Measurements from ENCODE around the gene BRD3. TPM values are rescaled to one million over a fixed set of nuclear protein-coding genes. Genes with fewer than 3 reads are reported as not detected.

BRD3 gene
- total RNA-seq, 2 experiments from 2014 or later, result 32.7 to 37.7 TPM

- Mint-ChIP-seq H3K27ac (no peak overlapping the region), H3K27me3 (no peaks in the 10 kb centered on the region), H3K4me1 (ENCODE audit: low read depth) (no peaks in the 10 kb centered on the region), H3K4me3 (no peak overlapping the region), H3K36me3 (ENCODE audit: low read depth) (peaks cover 41% of the 10 kb centered on the region), H3K9me3 (peaks cover 9% of the 10 kb centered on the region)
- no peak for ATAC-seq
- POLR2A ChIA-PET, result interaction anchor here (0.6 to 1.1 kb wide), 2 partner anchors 9 to 30 kb away, joined by 3 read pairs; no protein-coding TSS in a partner anchor
- no peak for DNase-seq
- CTCF ChIA-PET, result no interaction called here
- intact Hi-C loops (cut with micrococcal nuclease), result no loop called here
- TF ChIP-seq CTCF (IDR thresholded peaks at IDR 0.05), result no peak
Measured at GRCh38 chr9:134035041-134036039, 32.5 kb downstream of the BRD3 start.

- DNase-seq (no peak), ATAC-seq (no peak)
- H3K27ac Mint-ChIP-seq, result no peak overlapping the region
- H3K9me3 Mint-ChIP-seq, result peaks cover 7% of the 10 kb centered on the region
- no peak for TF ChIP-seq CTCF (IDR thresholded peaks at IDR 0.05)
- POLR2A ChIA-PET, result interaction anchor here (0.6 kb wide), 1 partner anchor 31 kb away, joined by 3 read pairs; no protein-coding TSS in a partner anchor
- CTCF ChIA-PET, result no interaction called here
- peaks cover 33% of the 10 kb centered on the region for H3K36me3 Mint-ChIP-seq (ENCODE audit: low read depth)
- no peak overlapping the region for H3K4me3 Mint-ChIP-seq
- intact Hi-C loops (cut with micrococcal nuclease), result no loop called here
- H3K4me1 Mint-ChIP-seq (ENCODE audit: low read depth), result no peaks in the 10 kb centered on the region
- no peaks in the 10 kb centered on the region for H3K27me3 Mint-ChIP-seq
Measured at GRCh38 chr9:134034215-134035040, 33.4 kb downstream of the BRD3 start.

GRCh38 chr9:134033516-134034214 is 34.2 kb downstream of the BRD3 start:
- Mint-ChIP-seq H3K36me3 (ENCODE audit: low read depth) (peaks cover 25% of the 10 kb centered on the region), H3K4me3 (no peak overlapping the region), H3K4me1 (ENCODE audit: low read depth) (no peaks in the 10 kb centered on the region), H3K27me3 (no peaks in the 10 kb centered on the region), H3K9me3 (no peaks in the 10 kb centered on the region), H3K27ac (no peak overlapping the region)
- no peak for TF ChIP-seq CTCF (IDR thresholded peaks at IDR 0.05)
- ATAC-seq (no peak), DNase-seq (no peak)
- intact Hi-C loops (cut with micrococcal nuclease), result no loop called here
- ChIA-PET POLR2A (no interaction called here), CTCF (interaction anchor here (1.3 kb wide), 1 partner anchor 252 kb away, joined by 3 read pairs; no protein-coding TSS in a partner anchor)

- intact Hi-C loops (cut with micrococcal nuclease), result no loop called here
- POLR2A ChIA-PET, result no interaction called here
- no peak for TF ChIP-seq CTCF (IDR thresholded peaks at IDR 0.05)
- DNase-seq (no peak), ATAC-seq (no peak)
- H3K4me1 Mint-ChIP-seq (ENCODE audit: low read depth), result no peaks in the 10 kb centered on the region
- no peak overlapping the region for H3K27ac Mint-ChIP-seq
- H3K36me3 Mint-ChIP-seq (ENCODE audit: low read depth), result peaks cover 17% of the 10 kb centered on the region
- no peak overlapping the region for H3K4me3 Mint-ChIP-seq
- no peaks in the 10 kb centered on the region for H3K27me3 Mint-ChIP-seq
- CTCF ChIA-PET, result interaction anchor here (1.3 kb wide), 1 partner anchor 251 kb away, joined by 3 read pairs; no protein-coding TSS in a partner anchor
- no peaks in the 10 kb centered on the region for H3K9me3 Mint-ChIP-seq
Measured at GRCh38 chr9:134032456-134033222, 35.2 kb downstream of the BRD3 start.

All from activated CD8-positive, alpha-beta T cell treated with anti-CD3 and anti-CD28 coated beads for 36 hours (primary cell).